Gastroesophageal sphincter (tissue), 4 donors: Measurements from ENCODE around the gene OSBPL1A. TPM values are rescaled to one million over a fixed set of nuclear protein-coding genes. Genes with fewer than 3 reads are reported as not detected.

ENCODE experiments used
- ATAC-seq: fragments of 150-250 bp; one replicate; pipeline ENCODE4 v1.9.1; 2016; ENCODE audit warnings: mild to moderate bottlenecking, moderate library complexity
- H3K27ac ChIP-seq, 4 donors: fragments of 200-600 bp; sonication (generic) in 3 of 4; 1 replicate in 3 of 4; 2 replicates in 1 of 4; pipeline ENCODE4 v1.5.1; 2016 to 2019
- H3K27me3 ChIP-seq: fragments of 200-600 bp; sonication (generic); one replicate; pipeline ENCODE4 v1.5.1; 2019
- H3K36me3 ChIP-seq, 2 donors: fragments of 200-600 bp; sonication (generic); one replicate each; pipeline ENCODE4 v1.5.1; 2019; ENCODE audit warnings: control low read depth in 1 of 2
- H3K4me1 ChIP-seq, 3 donors: fragments of 200-600 bp; sonication (generic); 1 replicate in 2 of 3; 2 replicates in 1 of 3; pipeline ENCODE4 v1.5.1; 2016 to 2019; ENCODE audit warnings: control low read depth in 2 of 3
- H3K4me3 ChIP-seq, 2 donors: fragments of 200-600 bp; sonication (generic); one replicate each; pipeline ENCODE4 v1.5.1; 2019; ENCODE audit warnings: mild to moderate bottlenecking in 1 of 2, moderate library complexity in 1 of 2
- H3K9me3 ChIP-seq, 3 donors: fragments of 200-600 bp; sonication (generic); one replicate each; pipeline ENCODE4 v1.5.1; 2017 to 2019; ENCODE audit warnings: control low read depth in 2 of 3
- EP300 ChIP-seq: sonication (generic); formaldehyde crosslinking; IDR thresholded peaks from one replicate; pipeline ENCODE4 v1.6.1; 2017; ENCODE audit warnings: antibody characterized with exemption, mild to moderate bottlenecking
- POLR2A ChIP-seq, 2 donors: fragments of 450-650 bp; IDR thresholded peaks; one replicate each; pipeline ENCODE4 v1.6.1; 2017; ENCODE audit warnings: antibody characterized with exemption in 2 of 2, mild to moderate bottlenecking in 2 of 2, moderate library complexity in 1 of 2
- POLR2AphosphoS5 ChIP-seq: sonication (generic); formaldehyde crosslinking; IDR thresholded peaks from one replicate; pipeline ENCODE4 v1.6.1; 2017; ENCODE audit warnings: antibody characterized with exemption
- WGBS, 2 donors: methylation state at CpG; one replicate each; pipeline ENCODE4 v1.1.5; 2018; ENCODE audit warnings: low coverage in 1 of 2; 5-methylcytosine and 5-hydroxymethylcytosine counted together
- total RNA-seq, 4 donors: library from RNA; depleted of rRNA; stranded (reverse); fragments of >200 nt; gene quantifications; one replicate each; pipeline ENCODE4 v1.1.0, GENCODE V29; 2016
- TF ChIP-seq, protein P1 (sequence below), 4 experiments: fragments of 200-600 bp in 2 of 4; fragments of 450-650 bp in 2 of 4; sonication (generic) in 1 of 4; IDR thresholded peaks; one replicate each; pipeline ENCODE4 v1.5.1; 2017 to 2019; ENCODE audit warnings: antibody characterized with exemption in 4 of 4, mild to moderate bottlenecking in 2 of 4, moderate library complexity in 2 of 4

OSBPL1A gene
- total RNA-seq, 4 donors from 2014 or later = 97.1 to 120 (median 116) TPM

DNA sequence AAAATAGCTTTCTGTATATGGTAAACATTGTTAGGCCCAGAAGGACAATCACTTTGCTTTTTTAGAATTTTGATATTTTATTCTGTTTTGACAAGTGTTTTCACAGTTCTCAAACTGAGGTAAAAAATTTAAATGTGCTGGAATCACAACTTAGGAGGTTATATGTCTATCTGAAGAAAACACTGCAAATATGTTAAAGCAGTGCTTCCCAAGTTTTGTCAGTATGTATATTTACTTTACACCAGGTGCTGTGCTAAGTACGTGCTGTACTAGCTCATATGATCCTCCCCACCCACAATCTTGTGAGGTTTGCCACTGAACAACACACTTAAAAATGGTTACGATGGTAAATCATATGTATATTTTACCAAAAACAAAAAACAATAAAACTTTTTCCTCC, 134.6 kb downstream of the OSBPL1A start:
- no peak for TF ChIP-seq POLR2AphosphoS5
- H3K4me1 ChIP-seq = peaks cover 4 to 68% (median 13%) of the 10 kb centered on the region in 3 donors
- WGBS, 2 donors = 60 to 69% methylated on average over 2 of the region's 2 CpGs
- no peaks in the 10 kb centered on the region for H3K9me3 ChIP-seq
- peaks cover 0 to 2% of the 10 kb centered on the region in 2 donors for H3K36me3 ChIP-seq
- no peak overlapping the region for H3K4me3 ChIP-seq
- H3K27ac ChIP-seq = peak overlapping the region; percentile 50 to 68 (median 62)
- no peaks in the 10 kb centered on the region for H3K27me3 ChIP-seq
- no peak for ATAC-seq

DNA sequence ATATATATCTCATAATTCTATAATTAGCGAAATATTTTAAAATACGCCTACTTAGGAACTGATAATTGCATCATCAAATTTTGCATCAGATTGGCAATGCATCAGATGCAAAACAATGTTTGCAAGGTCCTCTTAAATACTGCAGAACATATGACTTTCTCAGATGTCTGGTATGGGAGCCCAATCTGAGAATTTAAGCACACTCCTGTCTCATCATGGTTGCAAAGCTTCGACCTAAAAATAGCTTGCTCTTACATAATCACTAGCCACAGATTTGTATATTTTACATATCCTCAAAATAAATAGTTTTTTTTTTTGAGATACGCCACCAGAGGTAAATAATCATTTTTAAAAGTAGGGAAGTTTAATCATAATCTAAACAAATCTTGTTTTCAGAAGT, 135.5 kb downstream of the OSBPL1A start:
- Histone ChIP-seq H3K27me3 (no peaks in the 10 kb centered on the region), H3K4me3 (no peak overlapping the region), H3K27ac (peak overlapping the region; percentile 50 to 68 (median 62)), H3K36me3 (peaks cover 0 to 2% of the 10 kb centered on the region in 2 donors), H3K4me1 (peaks cover 4 to 68% (median 13%) of the 10 kb centered on the region in 3 donors), H3K9me3 (peaks cover 0 to 1% (median 0%) of the 10 kb centered on the region in 3 donors)
- WGBS, 2 donors = 45 to 49% methylated on average over 4 of the region's 4 CpGs
- no peak for ATAC-seq
- TF ChIP-seq, protein P1, sequence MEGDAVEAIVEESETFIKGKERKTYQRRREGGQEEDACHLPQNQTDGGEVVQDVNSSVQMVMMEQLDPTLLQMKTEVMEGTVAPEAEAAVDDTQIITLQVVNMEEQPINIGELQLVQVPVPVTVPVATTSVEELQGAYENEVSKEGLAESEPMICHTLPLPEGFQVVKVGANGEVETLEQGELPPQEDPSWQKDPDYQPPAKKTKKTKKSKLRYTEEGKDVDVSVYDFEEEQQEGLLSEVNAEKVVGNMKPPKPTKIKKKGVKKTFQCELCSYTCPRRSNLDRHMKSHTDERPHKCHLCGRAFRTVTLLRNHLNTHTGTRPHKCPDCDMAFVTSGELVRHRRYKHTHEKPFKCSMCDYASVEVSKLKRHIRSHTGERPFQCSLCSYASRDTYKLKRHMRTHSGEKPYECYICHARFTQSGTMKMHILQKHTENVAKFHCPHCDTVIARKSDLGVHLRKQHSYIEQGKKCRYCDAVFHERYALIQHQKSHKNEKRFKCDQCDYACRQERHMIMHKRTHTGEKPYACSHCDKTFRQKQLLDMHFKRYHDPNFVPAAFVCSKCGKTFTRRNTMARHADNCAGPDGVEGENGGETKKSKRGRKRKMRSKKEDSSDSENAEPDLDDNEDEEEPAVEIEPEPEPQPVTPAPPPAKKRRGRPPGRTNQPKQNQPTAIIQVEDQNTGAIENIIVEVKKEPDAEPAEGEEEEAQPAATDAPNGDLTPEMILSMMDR (IDR thresholded peaks at IDR 0.05) = no peak
- no peak for TF ChIP-seq POLR2A (IDR thresholded peaks at IDR 0.05)
- no peak for TF ChIP-seq EP300

DNA sequence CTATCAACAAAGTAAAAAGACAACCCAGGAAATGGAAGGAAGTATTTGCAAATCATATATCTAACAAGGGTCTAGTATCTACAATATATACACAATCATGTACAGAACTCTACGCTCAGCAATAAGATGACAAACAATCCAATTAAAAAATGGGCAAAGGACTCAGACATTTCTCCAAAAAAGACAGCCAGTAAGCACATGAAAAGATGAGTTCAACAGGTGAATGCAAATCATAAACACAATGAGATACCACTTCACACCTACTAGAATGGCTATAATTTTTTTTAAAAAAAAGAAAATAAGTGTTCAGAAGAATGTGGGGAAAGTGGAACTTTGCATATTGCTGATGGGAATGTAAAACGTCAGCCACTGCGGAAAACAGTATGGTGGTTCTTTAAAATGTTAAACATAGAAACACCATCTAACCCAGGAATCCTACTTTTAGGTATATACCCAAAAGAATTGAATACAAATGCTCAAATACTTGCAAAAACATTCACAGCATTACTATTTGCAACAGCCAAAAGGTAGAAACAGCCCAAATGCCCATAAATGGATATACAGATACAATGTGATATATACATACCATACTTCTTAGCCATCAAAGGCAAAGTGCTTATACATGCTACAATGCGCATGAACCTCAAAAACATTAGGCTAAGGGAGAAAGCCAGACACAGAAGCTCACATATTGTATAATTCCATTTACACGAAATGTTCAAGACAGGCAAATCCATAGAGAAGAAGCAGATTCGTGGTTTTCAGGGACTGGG, 137.6 kb downstream of the OSBPL1A start:
- Histone ChIP-seq H3K9me3 (peaks cover 0 to 4% (median 0%) of the 10 kb centered on the region in 3 donors), H3K4me3 (no peak overlapping the region), H3K27ac (peak overlapping the region in 2 of 4 donors; percentile 11 to 23), H3K4me1 (peaks cover 4 to 54% (median 9%) of the 10 kb centered on the region in 3 donors), H3K36me3 (peaks cover 0 to 1% of the 10 kb centered on the region in 2 donors), H3K27me3 (no peaks in the 10 kb centered on the region)
- ATAC-seq = no peak
- TF ChIP-seq POLR2AphosphoS5 (no peak), POLR2A (IDR thresholded peaks at IDR 0.05) (no peak), EP300 (no peak)
- TF ChIP-seq, protein P1 (IDR thresholded peaks at IDR 0.05) = no peak
- 89 to 94% methylated on average over 6 of the region's 6 CpGs for WGBS, 2 donors

DNA sequence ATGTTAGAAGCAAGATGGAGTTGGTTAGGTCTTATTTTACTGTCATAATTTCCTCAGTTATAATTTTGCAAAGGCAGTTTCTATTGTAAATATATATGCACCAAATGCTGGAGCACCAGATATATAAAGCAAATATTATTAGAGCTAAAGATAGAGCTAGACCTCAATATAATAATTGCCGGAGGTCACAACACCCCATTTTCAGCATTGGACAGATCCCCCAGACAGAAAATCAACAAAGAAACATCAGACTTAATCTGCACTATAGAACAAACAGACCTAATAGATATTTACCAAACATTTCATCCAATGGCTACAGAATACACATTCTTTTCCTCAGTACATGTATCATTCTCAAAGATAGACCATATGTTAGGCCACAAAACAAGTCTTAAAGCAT, 143.6 kb downstream of the OSBPL1A start:
- Histone ChIP-seq H3K4me1 (peaks cover 0 to 13% (median 0%) of the 10 kb centered on the region in 3 donors), H3K36me3 (no peaks in the 10 kb centered on the region), H3K27ac (no peak overlapping the region), H3K27me3 (no peaks in the 10 kb centered on the region), H3K9me3 (peaks cover 0 to 4% (median 0%) of the 10 kb centered on the region in 3 donors), H3K4me3 (no peak overlapping the region)
- 91 to 100% methylated on average over 1 of the region's 1 CpG for WGBS, 2 donors
- no peak for TF ChIP-seq EP300
- no peak for TF ChIP-seq POLR2A (IDR thresholded peaks at IDR 0.05)
- TF ChIP-seq, protein P1 (IDR thresholded peaks at IDR 0.05) = no peak
- no peak for TF ChIP-seq POLR2AphosphoS5
- no peak for ATAC-seq

DNA sequence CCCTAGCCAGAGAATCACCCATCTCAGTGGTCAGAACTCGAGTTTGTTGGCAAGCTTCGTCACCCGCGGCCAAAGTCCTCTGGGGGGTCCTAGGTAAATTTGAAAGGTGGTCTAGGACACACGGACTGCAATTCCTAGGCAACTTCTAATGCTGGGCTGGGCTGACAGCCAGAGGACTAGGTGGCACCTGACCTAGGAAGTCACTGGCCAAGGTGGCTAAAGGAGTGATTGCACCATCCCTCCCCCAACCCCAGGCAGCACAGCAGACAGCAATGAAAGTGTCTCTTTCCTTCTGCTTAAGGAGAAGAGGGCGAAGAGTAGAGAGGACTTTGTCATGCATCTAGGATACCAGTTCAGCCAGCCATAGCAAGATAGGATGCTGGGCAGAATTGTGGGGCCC, 147.9 kb downstream of the OSBPL1A start:
- H3K9me3 ChIP-seq = no peaks in the 10 kb centered on the region
- H3K36me3 ChIP-seq = no peaks in the 10 kb centered on the region
- no peak overlapping the region for H3K4me3 ChIP-seq
- H3K4me1 ChIP-seq = peaks cover 0 to 10% (median 0%) of the 10 kb centered on the region in 3 donors
- 84% methylated on average over 5 of the region's 6 CpGs; no CpG with 5 or more reads in 1 of the 2 donors for WGBS, 2 donors
- no peak for ATAC-seq
- no peaks in the 10 kb centered on the region for H3K27me3 ChIP-seq
- no peak overlapping the region for H3K27ac ChIP-seq
- TF ChIP-seq, protein P1 (IDR thresholded peaks at IDR 0.05) = no peak
- TF ChIP-seq POLR2AphosphoS5 = no peak
- no peak for TF ChIP-seq POLR2A (IDR thresholded peaks at IDR 0.05)
- TF ChIP-seq EP300 = no peak
